ENCODE data around the gene C1QTNF9.
"Not testable (repeated sequence)": the region's sequence is repeated elsewhere in the genome, so short reads cannot be mapped to it uniquely, and the experiment has no call there.

Gene C1QTNF9

GRCh38 chr13:24360106-24360505 is 50.7 kb downstream of the C1QTNF9 start:
- DNase-seq (ENCODE audit: low read depth in 2 of 2) = no peak
- TF ChIP-seq CTCF (IDR thresholded peaks at IDR 0.05; ENCODE audit: low read depth, low read length) = no peak
- no peak overlapping the region for H3K4me3 ChIP-seq (replicated peaks in 1 of 2; ENCODE audit: low read depth in 2 of 2, low read length in 2 of 2)

- no peak overlapping the region for H3K4me3 ChIP-seq (replicated peaks in 1 of 2; ENCODE audit: low read depth in 2 of 2, low read length in 2 of 2)
- DNase-seq (ENCODE audit: low read depth in 2 of 2) = no peak
- no peak for TF ChIP-seq CTCF (IDR thresholded peaks at IDR 0.05; ENCODE audit: low read depth, low read length)
These were observed 51.7 kb downstream of the C1QTNF9 start for GRCh38 chr13:24361113-24361512.

GRCh38 chr13:24361852-24362366 is 52.5 kb downstream of the C1QTNF9 start:
- no peak overlapping the region for H3K4me3 ChIP-seq (replicated peaks in 1 of 2; ENCODE audit: low read depth in 2 of 2, low read length in 2 of 2)
- no peak for TF ChIP-seq CTCF (IDR thresholded peaks at IDR 0.05; ENCODE audit: low read depth, low read length)
- no peak for DNase-seq (ENCODE audit: low read depth in 2 of 2)

- no peak for DNase-seq (ENCODE audit: low read depth in 2 of 2)
- no peak overlapping the region for H3K4me3 ChIP-seq (replicated peaks in 1 of 2; ENCODE audit: low read depth in 2 of 2, low read length in 2 of 2)
- TF ChIP-seq CTCF (IDR thresholded peaks at IDR 0.05; ENCODE audit: low read depth, low read length) = no peak
These were observed 53.1 kb downstream of the C1QTNF9 start for GRCh38 chr13:24362435-24362952.

GRCh38 chr13:24365191-24365590 is 55.8 kb downstream of the C1QTNF9 start:
- DNase-seq (ENCODE audit: low read depth in 2 of 2) = no peak
- no peak overlapping the region for H3K4me3 ChIP-seq (replicated peaks in 1 of 2; ENCODE audit: low read depth in 2 of 2, low read length in 2 of 2)
- TF ChIP-seq CTCF (IDR thresholded peaks at IDR 0.05; ENCODE audit: low read depth, low read length) = no peak

- H3K4me3 ChIP-seq (replicated peaks in 1 of 2; ENCODE audit: low read depth in 2 of 2, low read length in 2 of 2); DNase-seq (ENCODE audit: low read depth in 2 of 2): not testable (repeated sequence)
These were observed 56.9 kb downstream of the C1QTNF9 start for GRCh38 chr13:24366315-24366714.

- not testable (repeated sequence) for H3K4me3 ChIP-seq (replicated peaks in 1 of 2; ENCODE audit: low read depth in 2 of 2, low read length in 2 of 2)
These were observed 61.9 kb downstream of the C1QTNF9 start for GRCh38 chr13:24371273-24371672.

More at GRCh38 chr13:24371273-24371672, 61.9 kb downstream of the C1QTNF9 start:
- DNase-seq (ENCODE audit: low read depth in 2 of 2) = not testable (repeated sequence)
